GM12878 (cell line): ENCODE data around the gene COL27A1.

Experiments used
- BMI1 ChIP-seq: fragments of 450-650 bp; IDR thresholded peaks from 2 replicates; pipeline ENCODE4 v1.6.1; 2016; ENCODE audit warnings: mild to moderate bottlenecking, moderate library complexity, borderline replicate concordance
- CHD1 ChIP-seq: IDR thresholded peaks from 2 replicates; pipeline ENCODE4 v1.6.1; 2012; ENCODE audit warnings: low read depth, low read length, improper control_type of control experiment
- DPF2 ChIP-seq: fragments of 450-650 bp; IDR thresholded peaks from 2 replicates; pipeline ENCODE4 v1.6.1; 2017; ENCODE audit warnings: mild to moderate bottlenecking
- EP300 ChIP-seq, 2 experiments: fragments of 150-350 bp in 1 of 2; IDR thresholded peaks; 2 replicates each; pipeline ENCODE4 v1.6.1; 2011 to 2012; ENCODE audit warnings: low read depth in 2 of 2, low read length in 2 of 2, borderline replicate concordance in 1 of 2, improper control_type of control experiment in 1 of 2, inconsistent platforms in 1 of 2; ENCODE audit not compliant: control insufficient read depth in 1 of 2
- ESRRA ChIP-seq: IDR thresholded peaks from 2 replicates; pipeline ENCODE4 v1.6.1; 2012; ENCODE audit warnings: mild to moderate bottlenecking, low read length, improper control_type of control experiment
- KDM1A ChIP-seq: fragments of 200-600 bp; sonication (generic); IDR thresholded peaks from 2 replicates; pipeline ENCODE4 v1.6.1; 2016; ENCODE audit warnings: borderline replicate concordance
- POLR2A ChIP-seq: IDR thresholded peaks from 2 replicates; pipeline ENCODE4 v1.6.1; 2011; ENCODE audit warnings: low read depth, mild to moderate bottlenecking, low read length
- SPI1 ChIP-seq: IDR thresholded peaks from 2 replicates; pipeline ENCODE4 v1.6.1; 2011; ENCODE audit warnings: low read depth, mild to moderate bottlenecking, low read length, moderate library complexity, borderline replicate concordance; ENCODE audit not compliant: insufficient read depth
- ZNF274 ChIP-seq: IDR thresholded peaks from one replicate; pipeline ENCODE4 v1.8.0; 2011; ENCODE audit not compliant: insufficient read length, insufficient read depth
- TF ChIP-seq, protein P1 (sequence below), 3 experiments: IDR thresholded peaks in 2 of 3; conservative IDR thresholded peaks in 1 of 3; 2 replicates each; pipeline ENCODE4 v1.5.1; 2011; ENCODE audit warnings: low read depth in 3 of 3, low read length in 3 of 3, mild to moderate bottlenecking in 3 of 3, control low read depth in 2 of 3, moderate library complexity in 2 of 3, inconsistent platforms in 1 of 3, mixed read lengths in 1 of 3; ENCODE audit not compliant: control insufficient read depth in 2 of 3, insufficient read depth in 1 of 3; ENCODE audit errors: extremely low read depth in 1 of 3
- TF ChIP-seq, protein P2 (sequence below): IDR thresholded peaks from 2 replicates; pipeline ENCODE4 v1.6.1; 2011; ENCODE audit warnings: borderline replicate concordance, low read depth, mild to moderate bottlenecking, moderate library complexity, low read length; ENCODE audit not compliant: insufficient read depth, poor library complexity, severe bottlenecking

GRCh38 chr9:114163517-114163951 lies 8.2 kb downstream of the COL27A1 start:
- TF ChIP-seq, protein P1, sequence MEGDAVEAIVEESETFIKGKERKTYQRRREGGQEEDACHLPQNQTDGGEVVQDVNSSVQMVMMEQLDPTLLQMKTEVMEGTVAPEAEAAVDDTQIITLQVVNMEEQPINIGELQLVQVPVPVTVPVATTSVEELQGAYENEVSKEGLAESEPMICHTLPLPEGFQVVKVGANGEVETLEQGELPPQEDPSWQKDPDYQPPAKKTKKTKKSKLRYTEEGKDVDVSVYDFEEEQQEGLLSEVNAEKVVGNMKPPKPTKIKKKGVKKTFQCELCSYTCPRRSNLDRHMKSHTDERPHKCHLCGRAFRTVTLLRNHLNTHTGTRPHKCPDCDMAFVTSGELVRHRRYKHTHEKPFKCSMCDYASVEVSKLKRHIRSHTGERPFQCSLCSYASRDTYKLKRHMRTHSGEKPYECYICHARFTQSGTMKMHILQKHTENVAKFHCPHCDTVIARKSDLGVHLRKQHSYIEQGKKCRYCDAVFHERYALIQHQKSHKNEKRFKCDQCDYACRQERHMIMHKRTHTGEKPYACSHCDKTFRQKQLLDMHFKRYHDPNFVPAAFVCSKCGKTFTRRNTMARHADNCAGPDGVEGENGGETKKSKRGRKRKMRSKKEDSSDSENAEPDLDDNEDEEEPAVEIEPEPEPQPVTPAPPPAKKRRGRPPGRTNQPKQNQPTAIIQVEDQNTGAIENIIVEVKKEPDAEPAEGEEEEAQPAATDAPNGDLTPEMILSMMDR (IDR thresholded peaks at IDR 0.05 in 2 of 3, conservative IDR thresholded peaks at IDR 0.05 in 1 of 3; ENCODE audit: control insufficient read depth in 2 of 3, extremely low read depth in 1 of 3, insufficient read depth in 1 of 3, low read depth in 3 of 3, low read length in 3 of 3): no peak
- TF ChIP-seq KDM1A (no peak), DPF2 (no peak), ESRRA (no peak), ZNF274 (no peak), POLR2A (no peak), BMI1 (no peak), EP300 (IDR thresholded peaks at IDR 0.05; ENCODE audit: borderline replicate concordance in 1 of 2, control insufficient read depth in 1 of 2, low read depth in 2 of 2, low read length in 2 of 2) (no peak), CHD1 (no peak), SPI1 (no peak)
- TF ChIP-seq, protein P2, sequence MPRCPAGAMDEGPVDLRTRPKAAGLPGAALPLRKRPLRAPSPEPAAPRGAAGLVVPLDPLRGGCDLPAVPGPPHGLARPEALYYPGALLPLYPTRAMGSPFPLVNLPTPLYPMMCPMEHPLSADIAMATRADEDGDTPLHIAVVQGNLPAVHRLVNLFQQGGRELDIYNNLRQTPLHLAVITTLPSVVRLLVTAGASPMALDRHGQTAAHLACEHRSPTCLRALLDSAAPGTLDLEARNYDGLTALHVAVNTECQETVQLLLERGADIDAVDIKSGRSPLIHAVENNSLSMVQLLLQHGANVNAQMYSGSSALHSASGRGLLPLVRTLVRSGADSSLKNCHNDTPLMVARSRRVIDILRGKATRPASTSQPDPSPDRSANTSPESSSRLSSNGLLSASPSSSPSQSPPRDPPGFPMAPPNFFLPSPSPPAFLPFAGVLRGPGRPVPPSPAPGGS: no peak
